OCI-LY7 (cell line): ENCODE measurements around the gene PDZD2. TPM values are rescaled to one million over a fixed set of nuclear protein-coding genes. Genes with fewer than 3 reads are reported as not detected.

Source experiments
- BruUV-seq: library from RNA; stranded (reverse); fragments of 400-500 nt; replicated peaks from 2 replicates; lab custom pipeline; 2021; lab: Mats Ljungman, UMichigan
- CTCF ChIA-PET: fragments of 300-600 bp; sonication (Branson Sonifier 250); formaldehyde crosslinking; loops from one replicate; lab custom pipeline; 2022; ENCODE audit warnings: antibody characterized with exemption; ENCODE audit not compliant: unreplicated experiment; lab: Charles Lee
- POLR2A ChIA-PET: fragments of 300-600 bp; sonication (Branson Sonifier 250); formaldehyde crosslinking; loops from one replicate; lab custom pipeline; 2022; ENCODE audit warnings: antibody characterized with exemption; lab: Charles Lee
- DNase-seq: peaks from one replicate; pipeline ENCODE4 v3.0.0-alpha.2; 2015; ENCODE audit warnings: low spot score
- H2AFZ ChIP-seq: fragments of 200-600 bp; sonication (generic), shearing (Covaris generic); 2 replicates; pipeline ENCODE4 v1.6.1; 2014; ENCODE audit warnings: mild to moderate bottlenecking, antibody characterized with exemption, low read length, moderate library complexity
- H3K27ac ChIP-seq: fragments of 200-600 bp; sonication (generic); 2 replicates; pipeline ENCODE4 v1.5.1; 2014; ENCODE audit warnings: mixed run types, low read depth, mild to moderate bottlenecking, moderate library complexity, low read length, inconsistent platforms; ENCODE audit not compliant: poor library complexity, severe bottlenecking
- H3K36me3 ChIP-seq: fragments of 200-600 bp; sonication (generic); 2 replicates; pipeline ENCODE4 v1.6.1; 2014; ENCODE audit warnings: mild to moderate bottlenecking, antibody characterized with exemption, low read length, moderate library complexity, mixed read lengths; ENCODE audit not compliant: insufficient read depth
- H3K4me1 ChIP-seq: fragments of 200-600 bp; sonication (generic); 2 replicates; pipeline ENCODE4 v1.5.1; 2014; ENCODE audit warnings: mild to moderate bottlenecking, low read length; ENCODE audit not compliant: insufficient read depth, poor library complexity, severe bottlenecking
- H3K4me2 ChIP-seq: fragments of 200-600 bp; sonication (generic); 2 replicates; pipeline ENCODE4 v1.6.1; 2014; ENCODE audit warnings: mild to moderate bottlenecking, low read length
- H3K4me3 ChIP-seq: fragments of 200-600 bp; sonication (generic); 2 replicates; pipeline ENCODE4 v1.5.1; 2014; ENCODE audit warnings: mild to moderate bottlenecking, low read depth, low read length; ENCODE audit not compliant: poor library complexity, severe bottlenecking
- H3K79me2 ChIP-seq: fragments of 200-600 bp; sonication (generic); 2 replicates; pipeline ENCODE4 v1.6.1; 2016; ENCODE audit warnings: low read depth, mild to moderate bottlenecking, low read length, moderate library complexity, mixed read lengths; ENCODE audit not compliant: insufficient read depth
- H3K9me2 ChIP-seq: fragments of 200-600 bp; sonication (generic); 2 replicates; pipeline ENCODE4 v1.6.1; 2016; ENCODE audit warnings: mild to moderate bottlenecking, low read length, mixed read lengths; ENCODE audit not compliant: insufficient read depth
- H3K9me3 ChIP-seq: fragments of 200-600 bp; sonication (generic); 2 replicates; pipeline ENCODE4 v1.6.1; 2014; ENCODE audit warnings: mild to moderate bottlenecking, mixed run types, low read length, mixed read lengths
- H4K20me1 ChIP-seq: fragments of 200-600 bp; sonication (generic); 2 replicates; pipeline ENCODE4 v1.6.1; 2014; ENCODE audit warnings: mild to moderate bottlenecking, antibody characterized with exemption, low read length, moderate library complexity, mixed read lengths; ENCODE audit not compliant: insufficient read depth
- CTCF ChIP-seq: fragments of 200-600 bp; sonication (generic); conservative IDR thresholded peaks from 2 replicates; pipeline ENCODE4 v1.5.1; 2014; ENCODE audit warnings: mild to moderate bottlenecking, antibody characterized with exemption, low read length, moderate library complexity, mixed read lengths
- EZH2phosphoT487 ChIP-seq: fragments of 200-600 bp; sonication (generic); IDR thresholded peaks from 2 replicates; pipeline ENCODE4 v1.6.1; 2018; ENCODE audit warnings: low read depth, borderline replicate concordance, mild to moderate bottlenecking, mixed run types, antibody characterized with exemption, low read length, moderate library complexity, mixed read lengths
- intact Hi-C: fragments of 100-400 bp; cut with micrococcal nuclease; formaldehyde crosslinking; loops from one replicate; pipeline ENCODE4 v1.10.0; 2022; ENCODE audit not compliant: unreplicated experiment
- total RNA-seq, 2 experiments: library from RNA; depleted of rRNA in 1 of 2; stranded (reverse); fragments of >200 nt in 1 of 2; shearing (Covaris generic) in 1 of 2; gene quantifications; 2 replicates each; pipeline ENCODE4 v1.2.3, GENCODE V29; 2014 to 2022

The PDZD2 gene
- total RNA-seq, 2 experiments from 2014 or later: 8.6 to 10.6 TPM

GRCh38 chr5:32107291-32107690, 468.4 kb downstream of the PDZD2 start:
- no peak overlapping the region for H3K27ac ChIP-seq
- POLR2A ChIA-PET: interaction anchor here (0.6 to 1.1 kb wide), 3 partner anchors 8 to 46 kb away, joined by 3 to 6 read pairs (median 3); no protein-coding TSS in a partner anchor
- H3K4me1 ChIP-seq: no peaks in the 10 kb centered on the region
- no peak for DNase-seq
- H3K4me2 ChIP-seq: no peak overlapping the region
- BruUV-seq: no TSS peak
- no peak overlapping the region for H2AFZ ChIP-seq
- peaks cover 62% of the 10 kb centered on the region for H3K36me3 ChIP-seq
- TF ChIP-seq CTCF (no peak), EZH2phosphoT487 (no peak)
- CTCF ChIA-PET: interaction anchor here (1.1 kb wide), 1 partner anchor 14 kb away, joined by 3 read pairs; no protein-coding TSS in a partner anchor
- intact Hi-C loops: loop anchor here (10.0 kb wide), 1 partner anchor 218 kb away; no protein-coding TSS in a partner anchor
- H4K20me1 ChIP-seq: no peaks in the 10 kb centered on the region
- no peak overlapping the region for H3K4me3 ChIP-seq
- no peaks in the 10 kb centered on the region for H3K9me2 ChIP-seq
- no peaks in the 10 kb centered on the region for H3K9me3 ChIP-seq
- no peaks in the 10 kb centered on the region for H3K79me2 ChIP-seq

GRCh38 chr5:32108167-32108566, 469.2 kb downstream of the PDZD2 start:
- no peak for DNase-seq
- no peak for TF ChIP-seq CTCF
- no peak for TF ChIP-seq EZH2phosphoT487
- no peak overlapping the region for H3K4me2 ChIP-seq
- H3K79me2 ChIP-seq: no peaks in the 10 kb centered on the region
- no peaks in the 10 kb centered on the region for H3K4me1 ChIP-seq
- no peak overlapping the region for H2AFZ ChIP-seq
- CTCF ChIA-PET: no interaction called here
- no peaks in the 10 kb centered on the region for H3K9me3 ChIP-seq
- POLR2A ChIA-PET: interaction anchor here (0.9 kb wide), 1 partner anchor 47 kb away, joined by 3 read pairs; no protein-coding TSS in a partner anchor
- BruUV-seq: no TSS peak
- no peak overlapping the region for H3K27ac ChIP-seq
- no peak overlapping the region for H3K4me3 ChIP-seq
- no peaks in the 10 kb centered on the region for H4K20me1 ChIP-seq
- H3K36me3 ChIP-seq: peaks cover 63% of the 10 kb centered on the region
- intact Hi-C loops: loop anchor here (10.0 kb wide), 1 partner anchor 217 kb away; no protein-coding TSS in a partner anchor
- H3K9me2 ChIP-seq: no peaks in the 10 kb centered on the region

- H2AFZ ChIP-seq: no peak overlapping the region
- H3K4me2 ChIP-seq: no peak overlapping the region
- intact Hi-C loops: loop anchor here (10.0 kb wide), 1 partner anchor 216 kb away; no protein-coding TSS in a partner anchor
- no peaks in the 10 kb centered on the region for H3K4me1 ChIP-seq
- POLR2A ChIA-PET: interaction anchor here (0.8 to 1.2 kb wide), 2 partner anchors 16 to 28 kb away, joined by 3 to 4 read pairs; no protein-coding TSS in a partner anchor
- no peaks in the 10 kb centered on the region for H3K9me2 ChIP-seq
- H3K4me3 ChIP-seq: no peak overlapping the region
- no TSS peak for BruUV-seq
- no peaks in the 10 kb centered on the region for H4K20me1 ChIP-seq
- H3K79me2 ChIP-seq: no peaks in the 10 kb centered on the region
- H3K27ac ChIP-seq: no peak overlapping the region
- peaks cover 68% of the 10 kb centered on the region for H3K36me3 ChIP-seq
- CTCF ChIA-PET: no interaction called here
- DNase-seq: no peak
- TF ChIP-seq EZH2phosphoT487 (no peak), CTCF (no peak)
- H3K9me3 ChIP-seq: no peaks in the 10 kb centered on the region
Observed at GRCh38 chr5:32109236-32109635, 470.3 kb downstream of the PDZD2 start.
